Cardiac muscle cell (in vitro differentiated cells and primary cell): Measurements from ENCODE around the gene STAB1. TPM values are rescaled to one million over a fixed set of nuclear protein-coding genes. Genes with fewer than 3 reads are reported as not detected.

ENCODE experiments used
- DNase-seq, 2 donors: peaks; one replicate each; pipeline versions ENCODE4 v3.0.0 to v3.0.0-alpha.2; 2010 to 2017; ENCODE audit warnings: low read depth in 1 of 2, low spot score in 1 of 2
- H3K27ac ChIP-seq: fragments of 200-600 bp; sonication (generic); 2 replicates; pipeline ENCODE4 v1.5.1; 2016
- H3K27me3 ChIP-seq: fragments of 200-600 bp; sonication (generic); 2 replicates; pipeline ENCODE4 v1.6.0; 2016; ENCODE audit warnings: control low read depth
- H3K36me3 ChIP-seq: fragments of 200-600 bp; sonication (generic); 2 replicates; pipeline ENCODE4 v1.5.1; 2016; ENCODE audit warnings: control low read depth
- H3K4me1 ChIP-seq: fragments of 200-600 bp; sonication (generic); 2 replicates; pipeline ENCODE4 v1.8.1; 2017; ENCODE audit warnings: low read depth, mild to moderate bottlenecking, mixed run types
- H3K4me3 ChIP-seq: fragments of 200-600 bp; sonication (generic); 2 replicates; pipeline ENCODE4 v1.5.1; 2016; ENCODE audit warnings: mild to moderate bottlenecking
- H3K9me3 ChIP-seq: fragments of 200-600 bp; sonication (generic); 2 replicates; pipeline ENCODE4 v1.5.1; 2017; ENCODE audit warnings: low read depth, mild to moderate bottlenecking, control low read depth
- CTCF ChIP-seq: IDR thresholded peaks from 2 replicates; pipeline ENCODE4 v1.5.1; 2012; ENCODE audit warnings: low read depth, mild to moderate bottlenecking, low read length
- polyA plus RNA-seq: library from polyadenylated mRNA; unstranded; fragments of >200 nt; fragmentation: Nextera tagmentation; extraction: Ambion mirVana; gene quantifications from 2 replicates; pipeline ENCODE4 v1.2.1, GENCODE V29; 2016
- total RNA-seq: library from RNA; depleted of rRNA; stranded (reverse); fragments of >200 nt; gene quantifications from 2 replicates; pipeline ENCODE4 v1.2.3, GENCODE V29; 2016

STAB1 gene
- total and polyA plus RNA-seq, 2 experiments from 2014 or later: 2.2 TPM; not detected in 1

- no peak for DNase-seq
- Histone ChIP-seq H3K27me3 (no peaks in the 10 kb centered on the region), H3K4me3 (no peak overlapping the region), H3K4me1 (no peaks in the 10 kb centered on the region), H3K9me3 (no peaks in the 10 kb centered on the region), H3K36me3 (no peaks in the 10 kb centered on the region), H3K27ac (no peak overlapping the region)
- no peak for TF ChIP-seq CTCF
Measured at GRCh38 chr3:52501046-52501445, 5.9 kb downstream of the STAB1 start.

GRCh38 chr3:52502001-52502400 lies 6.9 kb downstream of the STAB1 start:
- no peak for DNase-seq
- Histone ChIP-seq H3K27me3 (no peaks in the 10 kb centered on the region), H3K4me1 (no peaks in the 10 kb centered on the region), H3K27ac (no peak overlapping the region), H3K4me3 (no peak overlapping the region), H3K9me3 (no peaks in the 10 kb centered on the region), H3K36me3 (no peaks in the 10 kb centered on the region)
- TF ChIP-seq CTCF: no peak

GRCh38 chr3:52502808-52503350 lies 7.7 kb downstream of the STAB1 start:
- H3K27me3 ChIP-seq: no peaks in the 10 kb centered on the region
- no peak overlapping the region for H3K27ac ChIP-seq
- no peak for DNase-seq
- H3K36me3 ChIP-seq: no peaks in the 10 kb centered on the region
- H3K4me1 ChIP-seq: no peaks in the 10 kb centered on the region
- H3K4me3 ChIP-seq: no peak overlapping the region
- no peak for TF ChIP-seq CTCF
- H3K9me3 ChIP-seq: no peaks in the 10 kb centered on the region

- H3K9me3 ChIP-seq: no peaks in the 10 kb centered on the region
- H3K4me3 ChIP-seq: no peak overlapping the region
- no peaks in the 10 kb centered on the region for H3K36me3 ChIP-seq
- no peak for DNase-seq
- no peak overlapping the region for H3K27ac ChIP-seq
- TF ChIP-seq CTCF: no peak
- no peaks in the 10 kb centered on the region for H3K27me3 ChIP-seq
- no peaks in the 10 kb centered on the region for H3K4me1 ChIP-seq
Measured at GRCh38 chr3:52503788-52504424, 8.8 kb downstream of the STAB1 start.

GRCh38 chr3:52504977-52505376 lies 9.8 kb downstream of the STAB1 start:
- Histone ChIP-seq H3K36me3 (no peaks in the 10 kb centered on the region), H3K4me1 (no peaks in the 10 kb centered on the region), H3K27me3 (no peaks in the 10 kb centered on the region), H3K4me3 (no peak overlapping the region), H3K9me3 (no peaks in the 10 kb centered on the region), H3K27ac (no peak overlapping the region)
- no peak for TF ChIP-seq CTCF
- DNase-seq: no peak
